HK-2 (cell line): ENCODE measurements around the gene TMEM114.

Source experiments
- DNase-seq: peaks from one replicate; pipeline ENCODE4 v3.0.0-alpha.2; 2018; ENCODE audit not compliant: unreplicated experiment

The TMEM114 gene

GRCh38 chr16:8549843-8550412 lies 40.4 kb downstream of the TMEM114 start:
- DNase-seq, result no peak

- no peak for DNase-seq
Measured at GRCh38 chr16:8548166-8548565, 42.1 kb downstream of the TMEM114 start.

- DNase-seq, result no peak
Measured at GRCh38 chr16:8547762-8548161, 42.5 kb downstream of the TMEM114 start.

- DNase-seq, result no peak
Measured at GRCh38 chr16:8544406-8544805, 45.9 kb downstream of the TMEM114 start.

DNA sequence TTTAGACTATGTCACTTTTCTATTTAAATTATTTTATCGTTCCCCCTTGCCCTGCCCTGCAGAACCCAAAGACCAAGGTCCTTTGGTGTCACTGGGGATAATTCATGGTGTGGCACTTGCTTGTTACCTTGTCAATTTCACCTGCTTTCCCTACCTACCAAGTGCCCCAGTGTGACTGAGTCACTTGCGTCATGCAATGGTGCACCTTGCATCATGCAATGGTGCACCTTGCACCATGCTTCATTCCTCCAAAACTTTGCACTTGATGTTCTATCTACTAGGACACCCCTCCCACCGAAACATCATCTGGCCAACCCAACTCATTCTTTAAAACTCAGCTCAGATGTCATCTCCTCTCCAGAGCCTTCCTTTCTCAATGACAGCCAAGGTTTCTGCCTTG lies 47.1 kb downstream of the TMEM114 start:
- DNase-seq, result no peak

- DNase-seq, result no peak
Measured at GRCh38 chr16:8542393-8542792, 47.9 kb downstream of the TMEM114 start.

- no peak for DNase-seq
Measured at GRCh38 chr16:8541868-8542267, 48.4 kb downstream of the TMEM114 start.

DNA sequence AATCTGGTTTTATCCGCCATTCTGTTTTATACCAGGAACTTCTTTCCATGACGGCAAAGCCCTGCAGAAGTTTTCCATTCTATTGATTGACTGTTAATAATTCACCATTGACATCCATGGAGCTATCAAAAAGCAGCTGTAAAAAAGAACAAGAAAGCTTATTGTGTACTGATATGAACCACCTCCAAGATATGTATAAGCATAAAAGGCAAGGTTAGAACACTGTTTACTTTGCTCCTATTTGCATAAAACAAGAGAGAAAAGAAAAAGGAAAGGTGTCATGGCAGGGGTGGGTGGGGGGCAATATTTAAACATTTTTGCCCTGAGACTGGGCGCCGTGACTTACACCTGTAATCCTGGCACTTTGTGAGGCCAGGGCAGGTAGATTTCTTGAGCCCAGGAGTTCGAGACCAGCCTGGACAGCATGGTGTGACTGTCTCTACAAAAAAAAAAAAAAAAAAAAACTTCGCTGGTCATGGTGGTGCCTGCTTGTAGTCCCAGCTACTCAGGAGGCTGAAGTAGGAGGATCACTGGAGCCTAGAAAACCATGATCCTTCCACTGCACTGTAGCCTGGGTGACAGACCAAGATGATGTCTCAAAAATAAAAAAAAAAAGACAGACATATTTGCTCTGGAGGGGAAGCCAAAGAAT lies 52.5 kb downstream of the TMEM114 start:
- no peak for DNase-seq

DNA sequence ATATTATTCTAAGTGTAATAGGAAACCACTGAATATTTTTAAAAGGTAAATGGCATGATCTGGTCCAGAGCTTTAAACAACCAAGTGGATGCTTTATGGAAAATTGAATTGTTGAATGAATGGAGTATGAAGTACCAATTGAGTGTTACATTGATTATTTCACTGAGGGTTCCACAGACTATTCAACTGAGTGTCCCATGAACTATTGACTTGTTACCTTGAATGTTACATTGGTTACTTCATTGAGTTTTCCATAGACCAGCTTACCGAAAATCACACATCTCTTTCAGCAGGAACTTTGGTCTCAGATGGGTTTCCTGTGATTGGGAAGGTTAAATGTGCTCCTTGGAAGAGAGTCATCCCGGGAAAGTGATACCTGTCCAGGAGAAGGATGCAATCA lies 56.8 kb downstream of the TMEM114 start:
- DNase-seq, result no peak

GRCh38 chr16:8530752-8531384 lies 59.4 kb downstream of the TMEM114 start:
- DNase-seq, result no peak

- no peak for DNase-seq
Measured at GRCh38 chr16:8528471-8528870, 61.8 kb downstream of the TMEM114 start.

- DNase-seq, result no peak
Measured at GRCh38 chr16:8523932-8524331, 66.4 kb downstream of the TMEM114 start.

GRCh38 chr16:8522757-8523156 lies 67.6 kb downstream of the TMEM114 start:
- DNase-seq, result no peak

DNA sequence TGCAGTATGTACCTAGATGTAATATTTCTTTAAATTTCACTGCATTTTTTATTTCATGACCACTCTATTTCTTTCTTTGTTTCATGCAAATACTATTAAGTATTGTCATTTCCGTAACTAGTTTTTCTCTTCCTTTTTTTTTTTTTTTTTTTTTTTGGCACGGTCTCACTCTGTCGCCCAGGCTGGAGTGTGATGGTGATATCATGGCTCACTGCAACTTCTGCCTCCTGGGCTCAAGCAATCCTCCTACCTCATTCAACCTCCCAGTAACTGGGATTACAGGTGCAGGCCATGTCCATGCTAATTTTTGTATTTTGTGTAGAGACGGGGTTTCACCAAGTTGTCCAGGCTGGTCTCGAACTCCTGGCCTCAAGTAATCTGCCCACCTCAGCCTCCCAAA lies 70.7 kb downstream of the TMEM114 start:
- no peak for DNase-seq
